ENCODE results near the gene ANXA4. TPM values are rescaled to one million over a fixed set of nuclear protein-coding genes. Genes with fewer than 3 reads are reported as not detected.

ANXA4 gene
- total RNA-seq, 1 donor from 2014 or later = 122 TPM

- H3K27ac Mint-ChIP-seq (ENCODE audit: unreplicated experiment) = no peak overlapping the region
- Histone ChIP-seq H3K27me3 (ENCODE audit: insufficient read depth, low read length) (no peaks in the 10 kb centered on the region), H3K9ac (ENCODE audit: low read length) (no peak overlapping the region), H4K20me1 (ENCODE audit: insufficient read depth, low read length) (peaks cover 25% of the 10 kb centered on the region), H2AFZ (ENCODE audit: low read depth, low read length) (no peak overlapping the region), H3K4me1 (ENCODE audit: insufficient read depth, low read length) (peaks cover 9% of the 10 kb centered on the region), H3K79me2 (ENCODE audit: insufficient read depth, low read length) (peaks cover 15% of the 10 kb centered on the region), H3K4me3 (ENCODE audit: insufficient read depth, low read depth, low read length) (no peak overlapping the region), H3K36me3 (ENCODE audit: insufficient read depth, low read length) (no peaks in the 10 kb centered on the region), H3K9me3 (ENCODE audit: insufficient read depth, low read depth, low read length) (no peaks in the 10 kb centered on the region), H3K27ac (ENCODE audit: low read depth, low read length) (no peak overlapping the region), H3K4me2 (ENCODE audit: low read length) (no peak overlapping the region)
- DNase-seq (ENCODE audit: low read depth) (no peak), FAIRE-seq (no peak)
- H3K36me3 Mint-ChIP-seq (ENCODE audit: low read depth, unreplicated experiment) = peaks cover 3% of the 10 kb centered on the region
- H3K4me1 Mint-ChIP-seq (ENCODE audit: low read depth, unreplicated experiment) = peaks cover 2% of the 10 kb centered on the region
- no peaks in the 10 kb centered on the region for H3K27me3 Mint-ChIP-seq (ENCODE audit: low read depth, unreplicated experiment)
- H3K9me3 Mint-ChIP-seq (ENCODE audit: unreplicated experiment) = no peaks in the 10 kb centered on the region
- H3K4me3 Mint-ChIP-seq (ENCODE audit: unreplicated experiment) = no peak overlapping the region
- TF ChIP-seq CTCF (IDR thresholded peaks at IDR 0.05; ENCODE audit: insufficient read depth, low read depth, low read length) = no peak
- TF ChIP-seq EZH2 (IDR thresholded peaks at IDR 0.05; ENCODE audit: insufficient read depth, low read length) = no peak
These were observed 12.7 kb downstream of the ANXA4 start for GRCh38 chr2:69754633-69755032.

- peaks cover 18% of the 10 kb centered on the region for H4K20me1 ChIP-seq (ENCODE audit: insufficient read depth, low read length)
- no peak overlapping the region for H2AFZ ChIP-seq (ENCODE audit: low read depth, low read length)
- H3K9ac ChIP-seq (ENCODE audit: low read length) = peak overlapping the region; percentile 5
- H3K4me2 ChIP-seq (ENCODE audit: low read length) = peak overlapping the region; percentile 53
- Mint-ChIP-seq H3K27ac (ENCODE audit: unreplicated experiment) (no peak overlapping the region), H3K9me3 (ENCODE audit: unreplicated experiment) (no peaks in the 10 kb centered on the region), H3K36me3 (ENCODE audit: low read depth, unreplicated experiment) (peaks cover 4% of the 10 kb centered on the region), H3K27me3 (ENCODE audit: low read depth, unreplicated experiment) (no peaks in the 10 kb centered on the region), H3K4me3 (ENCODE audit: unreplicated experiment) (no peak overlapping the region), H3K4me1 (ENCODE audit: low read depth, unreplicated experiment) (peaks cover 2% of the 10 kb centered on the region)
- peaks cover 10% of the 10 kb centered on the region for H3K79me2 ChIP-seq (ENCODE audit: insufficient read depth, low read length)
- TF ChIP-seq CTCF (IDR thresholded peaks at IDR 0.05; ENCODE audit: insufficient read depth, low read depth, low read length) = no peak
- TF ChIP-seq EZH2 (IDR thresholded peaks at IDR 0.05; ENCODE audit: insufficient read depth, low read length) = no peak
- no peaks in the 10 kb centered on the region for H3K27me3 ChIP-seq (ENCODE audit: insufficient read depth, low read length)
- no peak overlapping the region for H3K4me3 ChIP-seq (ENCODE audit: insufficient read depth, low read depth, low read length)
- H3K27ac ChIP-seq (ENCODE audit: low read depth, low read length) = no peak overlapping the region
- H3K36me3 ChIP-seq (ENCODE audit: insufficient read depth, low read length) = no peaks in the 10 kb centered on the region
- DNase-seq (ENCODE audit: low read depth) = peak; percentile 54
- H3K4me1 ChIP-seq (ENCODE audit: insufficient read depth, low read length) = peaks cover 9% of the 10 kb centered on the region
- FAIRE-seq = peak; percentile 60
- no peaks in the 10 kb centered on the region for H3K9me3 ChIP-seq (ENCODE audit: insufficient read depth, low read depth, low read length)
These were observed 14.0 kb downstream of the ANXA4 start for GRCh38 chr2:69755862-69756467.

- H3K27ac Mint-ChIP-seq (ENCODE audit: unreplicated experiment) = no peak overlapping the region
- H2AFZ ChIP-seq (ENCODE audit: low read depth, low read length) = no peak overlapping the region
- H3K27me3 ChIP-seq (ENCODE audit: insufficient read depth, low read length) = no peaks in the 10 kb centered on the region
- no peaks in the 10 kb centered on the region for H3K79me2 ChIP-seq (ENCODE audit: insufficient read depth, low read length)
- H3K27ac ChIP-seq (ENCODE audit: low read depth, low read length) = no peak overlapping the region
- no peaks in the 10 kb centered on the region for H4K20me1 ChIP-seq (ENCODE audit: insufficient read depth, low read length)
- no peaks in the 10 kb centered on the region for H3K9me3 ChIP-seq (ENCODE audit: insufficient read depth, low read depth, low read length)
- no peaks in the 10 kb centered on the region for H3K36me3 ChIP-seq (ENCODE audit: insufficient read depth, low read length)
- FAIRE-seq = no peak
- H3K4me1 Mint-ChIP-seq (ENCODE audit: low read depth, unreplicated experiment) = peaks cover 14% of the 10 kb centered on the region
- H3K9ac ChIP-seq (ENCODE audit: low read length) = no peak overlapping the region
- DNase-seq (ENCODE audit: low read depth) = no peak
- peaks cover 8% of the 10 kb centered on the region for H3K36me3 Mint-ChIP-seq (ENCODE audit: low read depth, unreplicated experiment)
- H3K4me3 Mint-ChIP-seq (ENCODE audit: unreplicated experiment) = no peak overlapping the region
- H3K9me3 Mint-ChIP-seq (ENCODE audit: unreplicated experiment) = no peaks in the 10 kb centered on the region
- no peak for TF ChIP-seq CTCF (IDR thresholded peaks at IDR 0.05; ENCODE audit: insufficient read depth, low read depth, low read length)
- no peak for TF ChIP-seq EZH2 (IDR thresholded peaks at IDR 0.05; ENCODE audit: insufficient read depth, low read length)
- H3K4me1 ChIP-seq (ENCODE audit: insufficient read depth, low read length) = peaks cover 3% of the 10 kb centered on the region
- no peak overlapping the region for H3K4me2 ChIP-seq (ENCODE audit: low read length)
- no peak overlapping the region for H3K4me3 ChIP-seq (ENCODE audit: insufficient read depth, low read depth, low read length)
- no peaks in the 10 kb centered on the region for H3K27me3 Mint-ChIP-seq (ENCODE audit: low read depth, unreplicated experiment)
These were observed 20.1 kb downstream of the ANXA4 start for GRCh38 chr2:69762025-69762424.

All from astrocyte (in vitro differentiated cells and primary cell).